ENCODE results near the gene CD82.

Gene CD82

DNA sequence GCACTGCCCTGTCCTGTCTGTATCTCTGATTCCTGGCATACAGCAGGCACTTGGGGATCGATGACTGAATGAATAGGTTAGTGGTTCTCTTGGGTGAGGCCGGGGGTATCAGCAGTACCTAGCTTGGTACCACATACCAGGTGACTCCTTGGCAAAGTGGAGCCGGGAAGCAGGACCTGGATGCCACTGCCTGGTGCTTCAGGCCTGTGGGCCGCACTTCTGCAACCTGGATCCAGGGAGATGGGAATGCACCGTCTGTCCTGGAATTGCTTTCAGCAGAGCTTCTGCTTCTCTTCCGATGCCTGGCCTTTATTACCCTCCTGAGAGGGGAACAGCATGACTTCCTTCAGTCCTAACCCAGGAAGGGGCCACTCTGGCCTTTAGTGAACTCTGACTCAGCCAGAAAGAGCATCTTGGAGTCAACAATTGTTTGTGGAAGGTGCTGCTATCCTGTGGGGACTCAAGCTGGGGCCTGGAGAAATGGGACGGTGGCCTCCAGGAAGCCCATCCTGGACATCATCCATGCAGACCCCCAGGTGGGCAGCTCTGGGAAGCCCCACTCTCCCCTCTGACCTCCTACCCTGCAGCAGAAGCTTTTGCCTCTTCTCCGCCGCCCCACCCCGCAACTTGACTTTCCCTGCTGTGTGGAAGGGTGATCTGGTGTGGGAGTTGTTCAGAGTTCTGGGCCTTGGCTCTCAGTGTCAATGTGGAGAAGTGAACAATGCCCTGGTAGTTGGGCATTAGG, 5.1 kb downstream of the CD82 start:
- no peak for DNase-seq (ENCODE audit: low spot score)
- no peak for TF ChIP-seq CTCF (IDR thresholded peaks at IDR 0.05; ENCODE audit: extremely low read depth, missing control alignments)

DNA sequence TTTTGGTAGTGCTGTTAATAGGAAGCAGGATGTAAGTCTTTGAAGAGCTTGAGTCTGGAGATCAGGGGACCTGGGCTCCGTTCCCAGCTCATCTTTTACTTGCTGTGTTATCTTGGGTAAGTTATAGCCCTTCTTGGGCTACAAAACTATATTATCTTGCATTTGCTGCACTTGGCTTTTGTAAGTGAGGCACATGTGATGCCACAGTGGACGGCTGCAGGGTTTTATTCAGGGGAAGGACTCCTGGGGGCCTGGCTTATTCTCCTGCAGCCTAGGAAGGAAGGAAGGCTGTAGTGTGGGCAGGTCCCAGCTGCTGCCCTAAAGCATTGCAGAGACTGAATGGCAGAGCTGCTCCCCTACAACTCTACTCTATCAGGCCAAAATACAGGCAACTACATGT, 6.4 kb downstream of the CD82 start:
- no peak for TF ChIP-seq CTCF (IDR thresholded peaks at IDR 0.05; ENCODE audit: extremely low read depth, missing control alignments)
- no peak for DNase-seq (ENCODE audit: low spot score)

DNA sequence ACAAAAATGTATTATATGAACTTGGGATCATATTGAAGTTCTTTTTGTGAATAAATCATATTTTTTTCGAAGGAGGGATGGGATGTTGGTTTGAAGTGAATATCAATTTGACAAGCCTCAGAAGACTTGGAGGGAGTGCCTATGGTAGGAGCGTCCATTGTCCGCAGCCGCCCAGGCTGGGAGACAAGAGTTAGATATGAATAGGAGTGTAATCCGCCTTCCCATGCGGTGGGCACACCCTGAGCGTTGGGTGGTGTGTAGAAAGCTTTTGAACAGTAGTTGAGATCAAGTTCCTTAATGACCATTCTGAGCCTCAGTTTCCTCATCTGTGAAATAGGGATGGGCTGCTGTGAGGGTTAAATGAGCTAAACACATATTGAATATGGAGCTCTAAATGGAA, 7.0 kb downstream of the CD82 start:
- no peak for TF ChIP-seq CTCF (IDR thresholded peaks at IDR 0.05; ENCODE audit: extremely low read depth, missing control alignments)

GRCh38 chr11:44572884-44573283, 7.4 kb downstream of the CD82 start:
- TF ChIP-seq CTCF (IDR thresholded peaks at IDR 0.05; ENCODE audit: extremely low read depth, missing control alignments): no peak
- no peak for DNase-seq (ENCODE audit: low spot score)

More for the DNA sequence above, 7.0 kb downstream of the CD82 start:
- DNase-seq (ENCODE audit: low spot score): no peak

DNA sequence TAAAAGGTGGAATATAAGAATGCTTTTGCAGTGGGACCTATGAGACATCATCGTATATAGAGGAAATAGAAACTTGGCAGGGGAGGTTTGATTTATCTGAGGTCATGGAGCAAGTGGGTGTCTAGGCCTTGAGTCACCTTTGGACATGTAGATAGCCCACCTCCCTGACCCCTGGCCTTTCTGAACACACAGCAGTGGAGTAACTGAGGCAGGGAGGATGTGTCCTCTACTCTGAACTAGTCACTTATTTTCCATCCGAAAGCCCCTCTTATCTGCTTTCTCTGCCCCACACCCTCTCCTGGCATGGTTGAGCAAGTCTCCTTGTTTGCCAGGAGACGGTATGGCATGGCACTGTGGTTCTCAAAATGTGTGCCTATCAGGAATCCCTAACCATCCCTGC, 7.9 kb downstream of the CD82 start:
- DNase-seq (ENCODE audit: low spot score): no peak
- no peak for TF ChIP-seq CTCF (IDR thresholded peaks at IDR 0.05; ENCODE audit: extremely low read depth, missing control alignments)

GRCh38 chr11:44574610-44575287, 9.3 kb downstream of the CD82 start:
- TF ChIP-seq CTCF (IDR thresholded peaks at IDR 0.05; ENCODE audit: extremely low read depth, missing control alignments): no peak
- no peak for DNase-seq (ENCODE audit: low spot score)

DNA sequence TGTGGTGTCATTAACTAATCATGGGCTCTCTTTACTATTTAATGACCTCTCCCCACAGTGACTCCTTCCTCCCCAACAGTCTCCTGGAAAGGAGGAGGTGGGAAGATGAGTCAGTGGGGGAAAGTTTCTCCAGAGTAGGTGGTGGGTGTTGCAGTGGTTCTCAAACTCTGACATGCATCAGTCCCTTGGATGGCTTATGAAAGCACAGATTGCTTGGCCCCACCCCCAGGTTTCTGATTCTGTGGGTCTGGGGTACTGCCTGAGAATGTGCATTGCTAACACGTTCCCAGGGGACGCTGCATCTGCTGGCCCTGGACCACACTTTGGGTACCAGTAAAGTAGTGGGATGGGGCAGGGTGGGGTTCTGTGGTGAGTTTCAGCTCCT, 9.8 kb downstream of the CD82 start:
- no peak for TF ChIP-seq CTCF (IDR thresholded peaks at IDR 0.05; ENCODE audit: extremely low read depth, missing control alignments)
- no peak for DNase-seq (ENCODE audit: low spot score)
